ENCODE data around the gene HSPB1.
A peak's percentile ranks its signal among the peaks of the same experiment; 100 is the strongest.
"Not testable (repeated sequence)": the region's sequence is repeated elsewhere in the genome, so short reads cannot be mapped to it uniquely, and the experiment has no call there.

The HSPB1 gene

GRCh38 chr7:76281706-76282343 is 20.6 kb upstream of the HSPB1 start:
- no peak for DNase-seq (ENCODE audit: low read depth in 3 of 3)

DNA sequence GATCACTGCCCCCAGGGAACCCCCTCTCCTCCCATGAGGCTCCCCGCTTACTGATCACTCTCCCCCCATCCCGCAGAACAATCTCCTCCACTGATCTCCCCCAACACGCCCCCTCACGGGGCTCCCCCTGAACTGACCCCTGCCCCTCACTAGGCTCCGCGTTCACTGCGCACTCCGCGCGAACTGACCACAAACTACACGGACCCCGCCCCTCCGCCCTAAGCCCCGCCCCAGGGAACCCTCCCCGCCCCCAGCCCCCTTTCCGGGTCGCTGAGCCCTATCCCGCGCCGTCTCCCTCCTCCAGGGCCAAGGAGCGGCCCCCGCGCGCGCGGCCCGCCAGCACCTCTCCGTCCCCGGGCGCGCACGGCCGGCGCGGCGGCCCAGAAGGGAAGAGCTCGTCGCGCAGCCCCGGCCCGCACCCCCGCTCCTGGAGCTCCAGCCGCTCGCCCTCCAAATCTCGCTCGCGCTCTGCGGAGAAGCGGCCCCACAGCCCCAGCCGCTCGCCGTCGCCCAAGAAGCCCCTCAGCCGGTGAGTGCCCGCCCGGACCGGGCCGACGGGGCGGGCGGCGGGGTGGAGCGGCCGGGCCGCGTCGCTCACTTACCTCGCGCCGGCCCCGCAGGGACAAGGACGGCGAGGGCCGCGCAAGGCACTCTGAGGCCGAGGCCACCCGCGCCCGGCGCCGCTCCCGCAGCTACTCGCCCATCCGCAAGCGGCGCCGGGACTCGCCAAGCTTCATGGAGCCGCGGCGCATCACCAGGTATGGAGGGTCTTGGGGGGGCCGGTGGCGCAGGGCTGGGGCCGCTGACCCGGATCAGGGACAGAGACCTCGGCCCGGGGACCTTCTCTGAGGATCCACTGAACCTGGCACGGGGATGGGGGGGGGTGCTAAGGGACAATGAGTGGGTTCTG is 19.9 kb upstream of the HSPB1 start:
- no peak for DNase-seq (ENCODE audit: low read depth in 3 of 3)

DNA sequence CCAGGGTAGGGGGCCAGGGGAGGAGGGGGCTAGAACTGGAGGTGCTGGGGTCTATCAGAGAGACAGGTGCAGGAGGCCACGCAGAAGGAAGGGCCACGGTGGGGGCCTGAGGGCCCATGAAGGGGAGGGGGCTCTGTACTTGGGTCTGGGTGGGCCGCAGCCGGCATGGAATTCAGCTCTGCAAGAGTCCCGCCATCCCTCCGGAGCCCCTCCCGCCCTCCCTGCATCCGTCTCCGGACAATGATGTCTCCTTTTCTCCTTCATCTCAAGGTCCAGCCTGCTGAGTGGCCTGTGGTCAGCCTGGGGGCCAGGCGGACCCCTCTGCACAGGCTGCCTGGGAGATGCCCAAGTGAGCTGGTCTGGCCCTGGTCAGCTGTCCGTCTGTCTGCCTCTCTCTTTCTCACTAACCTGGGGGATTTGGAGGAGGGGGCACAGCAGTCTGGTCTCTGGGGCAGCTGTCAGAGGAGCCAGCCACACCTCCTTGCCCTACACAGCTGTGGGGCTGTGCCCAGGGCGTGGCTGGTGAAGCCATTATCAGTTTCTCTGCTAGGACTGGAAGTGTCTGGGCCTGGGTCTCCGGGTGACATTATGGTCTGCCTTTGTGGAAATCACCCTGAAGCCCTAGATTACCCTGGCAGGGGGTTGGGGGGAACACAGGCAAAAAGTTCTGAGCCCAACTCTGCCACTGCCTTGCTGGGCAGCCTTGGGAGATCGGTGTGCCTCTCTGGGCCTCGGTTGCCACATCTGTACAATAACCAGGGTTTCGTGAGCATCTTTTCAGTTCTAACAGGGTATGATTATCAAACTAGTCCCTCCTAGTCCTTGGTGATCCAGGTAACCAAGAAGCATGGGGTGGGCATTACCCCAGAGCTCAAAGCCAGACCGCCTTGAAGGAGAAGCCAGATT is 19.0 kb upstream of the HSPB1 start:
- no peak for DNase-seq (ENCODE audit: low read depth in 3 of 3)

DNA sequence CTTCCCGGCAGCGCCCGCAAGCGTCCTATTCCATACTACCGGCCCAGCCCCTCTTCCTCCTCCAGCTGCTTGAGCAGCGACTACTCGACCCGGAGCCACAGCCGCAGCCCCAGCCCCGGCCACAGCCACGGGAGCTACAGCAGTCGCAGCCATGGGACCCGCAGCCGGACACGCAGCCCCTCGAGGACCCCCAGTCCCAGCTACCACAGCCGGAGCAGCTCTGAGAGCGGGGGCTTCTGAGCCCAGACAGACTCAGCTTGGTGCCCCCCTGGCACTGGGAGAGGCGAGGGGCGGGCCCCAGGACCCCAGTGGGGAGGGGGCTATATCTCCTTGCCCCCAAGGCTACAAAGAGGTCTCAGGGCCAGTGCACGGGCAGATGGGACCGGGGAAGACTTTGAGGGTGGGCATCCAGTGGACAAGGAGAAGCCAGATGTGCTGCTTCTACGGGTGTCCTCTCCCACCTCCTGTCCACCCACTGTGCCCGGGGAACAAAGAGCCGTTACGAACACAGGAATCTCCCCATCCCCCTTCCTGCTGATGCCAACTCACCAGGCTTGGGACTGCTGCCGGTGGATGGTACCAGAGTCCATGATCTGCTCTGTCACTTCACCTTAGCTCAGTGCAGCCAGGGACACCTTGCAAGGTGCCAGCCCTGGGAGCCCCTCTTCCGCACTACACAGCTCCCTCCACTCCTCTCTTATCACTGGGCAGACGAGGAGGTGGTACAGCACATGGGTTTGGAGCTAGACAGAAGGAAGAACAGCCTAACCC is 16.7 kb upstream of the HSPB1 start:
- DNase-seq (ENCODE audit: low read depth in 3 of 3), result no peak

- no peak for DNase-seq (ENCODE audit: low read depth in 3 of 3)
Observed at GRCh38 chr7:76286842-76287403, 15.6 kb upstream of the HSPB1 start.

DNA sequence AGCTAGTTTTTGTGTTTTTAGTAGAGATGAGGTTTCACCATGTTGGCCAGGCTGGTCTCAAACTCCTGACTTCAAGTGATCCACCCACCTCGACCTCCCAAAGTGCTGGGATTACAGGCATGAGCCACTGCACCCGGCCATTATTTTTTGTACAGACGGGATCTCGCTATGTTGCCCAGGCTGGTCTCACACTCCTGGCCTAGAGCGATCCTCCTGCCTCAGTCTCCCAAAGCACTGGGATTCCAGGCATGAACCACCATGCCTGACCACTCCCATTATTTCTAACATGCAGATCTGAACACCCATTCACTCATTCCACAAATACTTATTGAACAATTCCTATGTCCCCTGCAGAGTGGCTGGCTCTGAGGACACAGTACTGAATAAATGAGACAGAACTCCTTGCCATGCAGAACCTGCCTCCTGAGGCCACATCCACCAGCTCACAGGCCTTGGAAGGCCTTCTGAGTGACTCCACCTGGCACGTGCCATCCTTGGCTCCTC is 11.6 kb upstream of the HSPB1 start:
- DNase-seq (ENCODE audit: low read depth in 3 of 3), result not testable (repeated sequence)

DNA sequence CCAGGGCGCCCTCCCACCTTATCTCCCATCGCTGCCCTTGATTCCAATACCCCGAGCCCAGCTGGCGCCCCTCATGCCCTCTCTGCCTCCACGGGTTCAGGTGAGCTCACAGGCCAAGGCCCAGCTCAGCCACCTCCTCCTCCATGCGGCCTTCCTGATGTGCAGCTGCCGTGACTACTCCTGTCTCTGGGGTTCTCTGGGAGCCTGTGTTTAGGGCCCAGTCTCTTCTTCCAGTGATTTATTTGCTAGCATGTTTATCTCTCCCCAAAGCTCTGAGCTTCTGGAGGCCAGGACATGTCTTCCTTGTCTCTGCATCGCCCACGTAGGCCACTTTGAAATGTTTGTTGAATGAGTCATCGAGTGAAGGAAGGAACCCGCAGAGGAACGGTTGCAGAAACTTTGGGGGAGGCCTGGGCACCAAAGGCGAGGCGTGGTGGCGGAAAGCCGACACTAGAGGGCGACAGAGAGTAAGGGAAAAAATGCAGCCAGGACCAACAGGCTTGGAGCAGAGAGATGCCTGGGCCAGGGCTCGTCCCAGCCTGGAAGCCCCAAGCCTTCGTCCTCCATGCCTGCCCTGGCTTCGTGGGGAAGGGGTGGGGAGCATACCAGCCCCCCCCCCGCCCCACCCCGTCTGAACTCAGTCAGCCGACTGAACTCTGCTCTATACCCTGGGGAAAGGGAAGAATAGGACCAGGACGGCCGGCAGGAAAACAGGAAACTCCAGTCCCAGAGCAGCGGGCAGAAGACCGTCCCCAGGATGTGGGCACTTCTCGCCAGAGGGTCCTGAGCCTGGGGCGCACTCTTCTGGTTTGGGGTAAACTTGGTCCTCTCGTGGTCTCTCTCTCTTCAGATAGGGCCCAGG is 10.9 kb upstream of the HSPB1 start:
- peak; percentile 82 to 90 (median 83) for DNase-seq (ENCODE audit: low read depth in 3 of 3)

GRCh38 chr7:76292213-76292573 is 10.3 kb upstream of the HSPB1 start:
- no peak for DNase-seq (ENCODE audit: low read depth in 3 of 3)

DNA sequence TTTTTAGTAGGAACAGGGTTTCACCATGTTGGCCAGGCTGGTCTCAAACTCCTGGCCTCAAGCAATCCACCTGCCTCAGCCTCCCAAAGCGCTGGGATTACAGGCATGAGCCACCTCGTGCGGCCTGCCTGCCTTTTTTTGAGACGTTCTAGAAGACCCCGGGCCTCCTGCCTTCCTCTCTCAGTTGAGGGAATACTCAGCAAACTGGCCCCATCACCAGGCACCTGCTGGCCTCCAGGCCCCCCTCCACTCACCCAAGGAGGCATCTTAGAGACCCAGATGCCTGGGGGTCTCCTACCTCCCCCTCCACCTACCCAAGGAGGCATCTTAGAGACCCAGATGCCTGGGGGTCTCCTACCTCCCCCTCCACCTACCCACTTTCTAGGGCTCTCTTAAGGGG is 9.6 kb upstream of the HSPB1 start:
- not testable (repeated sequence) for DNase-seq (ENCODE audit: low read depth in 3 of 3)

DNA sequence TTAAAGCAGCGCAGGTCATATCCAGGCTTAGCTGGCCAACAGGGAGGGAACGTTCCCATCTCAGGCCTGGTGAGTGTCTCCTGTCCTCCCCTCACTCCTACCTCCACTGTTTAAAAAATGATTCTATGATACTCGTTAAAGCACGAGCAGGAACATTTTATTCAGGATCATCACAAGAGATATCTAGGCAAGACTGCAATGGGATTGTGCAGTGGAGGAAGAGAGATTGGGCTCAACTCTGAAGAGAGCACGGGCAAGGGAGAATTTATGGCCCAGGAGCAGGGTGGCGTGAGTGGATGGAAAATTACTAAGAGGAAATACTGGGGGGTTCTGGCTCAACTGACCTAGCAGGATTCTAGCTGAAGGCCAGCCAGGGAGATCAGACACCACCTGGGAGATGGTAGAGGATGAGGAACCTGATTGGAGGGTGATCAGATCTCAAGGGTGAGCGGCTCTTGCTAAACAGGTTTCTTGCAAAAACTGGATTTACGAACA is 9.0 kb upstream of the HSPB1 start:
- no peak for DNase-seq (ENCODE audit: low read depth in 3 of 3)

DNA sequence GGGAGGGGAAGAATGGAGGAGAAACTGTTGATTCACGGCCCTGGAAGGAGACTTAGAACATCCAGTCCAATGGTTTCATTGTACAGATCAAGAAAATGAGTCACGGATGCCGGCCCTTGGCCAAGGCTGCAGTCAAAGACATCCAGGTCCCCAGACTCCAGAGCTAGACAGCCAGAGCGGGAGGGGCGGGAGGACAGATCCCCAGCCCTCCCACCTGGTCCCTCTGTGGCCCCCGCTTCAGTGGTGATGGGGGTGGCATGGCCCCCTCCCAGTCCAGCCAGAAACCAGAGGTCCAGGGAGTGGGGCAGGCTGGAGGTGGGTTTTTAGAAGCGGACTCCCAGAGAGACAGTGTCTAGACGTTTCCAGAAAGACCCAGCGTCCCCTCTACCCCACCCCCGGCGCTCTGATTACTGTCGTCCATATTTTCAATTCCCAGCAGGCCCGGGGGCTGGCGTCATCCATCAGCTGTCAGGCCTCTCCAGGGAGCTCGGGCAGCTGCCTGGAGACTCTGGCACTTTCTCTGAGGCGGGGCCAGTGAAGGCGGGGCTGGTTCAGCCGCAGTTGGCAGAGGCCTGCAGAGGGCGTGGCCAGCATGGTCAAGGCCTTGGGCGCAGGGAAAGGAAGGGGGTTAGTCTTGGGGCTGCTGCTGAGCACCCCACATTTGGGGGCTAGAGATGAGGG is 8.0 kb upstream of the HSPB1 start:
- no peak for DNase-seq (ENCODE audit: low read depth in 3 of 3)

DNA sequence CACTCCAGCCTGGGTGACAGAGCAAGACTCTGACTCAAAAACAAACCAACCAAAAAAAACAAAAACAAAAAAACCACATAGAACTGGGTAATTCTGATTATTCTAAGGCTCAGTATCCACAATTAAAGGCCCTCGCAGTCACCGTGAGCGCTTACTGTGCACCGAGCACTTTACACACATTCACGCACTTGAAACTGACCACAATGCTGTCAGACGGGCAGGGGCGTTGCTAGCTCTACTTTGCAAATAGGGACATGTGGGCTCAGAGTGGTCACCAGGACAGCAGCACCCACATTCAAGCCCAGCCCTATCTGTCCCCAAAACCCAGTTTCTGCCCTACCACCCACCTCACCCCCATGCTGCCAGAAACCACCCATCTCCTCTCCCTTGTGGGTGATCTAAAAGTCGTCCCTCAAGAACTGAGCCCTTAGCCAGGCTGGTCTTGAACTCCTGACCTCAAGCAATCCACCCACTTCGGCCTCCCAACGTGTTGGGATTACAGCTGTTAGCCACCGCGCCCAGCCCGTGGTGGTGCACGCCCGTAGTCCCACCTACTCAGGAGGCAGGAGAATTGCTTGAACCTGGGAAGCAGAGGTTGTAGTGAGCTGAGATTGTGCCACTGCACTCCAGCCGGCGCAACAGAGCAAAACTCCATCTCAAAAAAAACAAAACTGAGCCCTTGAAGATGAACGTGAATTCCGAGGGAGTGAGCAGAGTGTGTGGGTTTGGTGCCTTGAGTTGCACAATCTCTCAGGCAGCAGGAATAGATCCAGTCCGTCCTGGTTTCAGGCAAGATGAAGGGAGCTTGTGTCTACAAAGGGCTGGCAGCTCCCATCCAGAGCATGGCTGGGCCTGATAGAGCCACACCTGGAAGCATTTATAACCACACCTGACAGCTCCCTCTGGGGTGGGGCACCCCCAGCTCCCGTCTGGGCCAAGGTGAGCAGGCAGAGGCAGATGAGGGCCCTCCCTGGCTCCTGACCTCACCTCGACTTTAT is 5.4 kb upstream of the HSPB1 start:
- no peak for DNase-seq (ENCODE audit: low read depth in 3 of 3)

- no peak for DNase-seq (ENCODE audit: low read depth in 3 of 3)
Observed at GRCh38 chr7:76300166-76300731, 2.2 kb upstream of the HSPB1 start.

DNA sequence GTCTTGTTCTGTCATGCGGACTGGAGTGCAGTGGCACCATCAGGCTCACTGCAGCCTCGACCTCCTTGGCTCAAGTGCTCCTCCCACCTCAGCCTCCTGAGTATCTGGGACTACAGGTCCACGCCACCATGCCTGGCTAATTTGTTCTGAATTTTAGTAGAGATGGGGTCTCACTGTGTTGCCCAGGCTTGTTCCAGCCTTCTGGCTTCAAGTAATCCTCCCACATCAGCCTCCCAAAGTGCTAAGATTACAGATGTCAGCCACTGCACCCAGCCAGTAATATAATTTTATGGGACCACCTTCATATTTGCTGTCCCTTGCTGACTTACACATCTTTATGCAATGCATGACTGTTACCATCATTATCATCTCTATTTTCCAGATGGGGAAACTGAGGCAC is 1.5 kb upstream of the HSPB1 start:
- no peak for DNase-seq (ENCODE audit: low read depth in 3 of 3)

- DNase-seq (ENCODE audit: low read depth in 3 of 3), result peak; percentile 57 to 75 (median 64)
Observed at GRCh38 chr7:76303202-76304147, 1.0 kb downstream of the HSPB1 start.

GRCh38 chr7:76304888-76305375 is 2.5 kb downstream of the HSPB1 start:
- no peak for DNase-seq (ENCODE audit: low read depth in 3 of 3)

Data from stimulated activated CD4-positive, alpha-beta T cell treated with anti-CD3 and anti-CD28 coated beads, TNF-alpha, amount 100 ng/mL, for 24 hours (primary cell).